ENCODE measurements around the gene WWC2. TPM values are rescaled to one million over a fixed set of nuclear protein-coding genes. Genes with fewer than 3 reads are reported as not detected.
A peak's percentile ranks its signal among the peaks of the same experiment; 100 is the strongest.
"Not testable (repeated sequence)": the region's sequence is repeated elsewhere in the genome, so short reads cannot be mapped to it uniquely, and the experiment has no call there.

The WWC2 gene
- total RNA-seq, 2 donors from 2014 or later = 4.3 to 6.8 TPM

- intact Hi-C loops (cut with DNase I) = no loop called here
- Histone ChIP-seq H3K4me3 (no peak overlapping the region), H3K9ac (ENCODE audit: low read depth in 2 of 2, low read length in 2 of 2) (no peak overlapping the region), H3K27ac (no peak overlapping the region), H3K9me3 (no peaks in the 10 kb centered on the region), H3K27me3 (no peaks in the 10 kb centered on the region), H3K36me3 (no peaks in the 10 kb centered on the region), H3K4me1 (no peaks in the 10 kb centered on the region)
- TF ChIP-seq, protein P1, sequence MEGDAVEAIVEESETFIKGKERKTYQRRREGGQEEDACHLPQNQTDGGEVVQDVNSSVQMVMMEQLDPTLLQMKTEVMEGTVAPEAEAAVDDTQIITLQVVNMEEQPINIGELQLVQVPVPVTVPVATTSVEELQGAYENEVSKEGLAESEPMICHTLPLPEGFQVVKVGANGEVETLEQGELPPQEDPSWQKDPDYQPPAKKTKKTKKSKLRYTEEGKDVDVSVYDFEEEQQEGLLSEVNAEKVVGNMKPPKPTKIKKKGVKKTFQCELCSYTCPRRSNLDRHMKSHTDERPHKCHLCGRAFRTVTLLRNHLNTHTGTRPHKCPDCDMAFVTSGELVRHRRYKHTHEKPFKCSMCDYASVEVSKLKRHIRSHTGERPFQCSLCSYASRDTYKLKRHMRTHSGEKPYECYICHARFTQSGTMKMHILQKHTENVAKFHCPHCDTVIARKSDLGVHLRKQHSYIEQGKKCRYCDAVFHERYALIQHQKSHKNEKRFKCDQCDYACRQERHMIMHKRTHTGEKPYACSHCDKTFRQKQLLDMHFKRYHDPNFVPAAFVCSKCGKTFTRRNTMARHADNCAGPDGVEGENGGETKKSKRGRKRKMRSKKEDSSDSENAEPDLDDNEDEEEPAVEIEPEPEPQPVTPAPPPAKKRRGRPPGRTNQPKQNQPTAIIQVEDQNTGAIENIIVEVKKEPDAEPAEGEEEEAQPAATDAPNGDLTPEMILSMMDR (IDR thresholded peaks at IDR 0.05) = no peak
- DNase-seq = no peak
These were observed 93.5 kb downstream of the WWC2 start for GRCh38 chr4:183192571-183192970.

DNA sequence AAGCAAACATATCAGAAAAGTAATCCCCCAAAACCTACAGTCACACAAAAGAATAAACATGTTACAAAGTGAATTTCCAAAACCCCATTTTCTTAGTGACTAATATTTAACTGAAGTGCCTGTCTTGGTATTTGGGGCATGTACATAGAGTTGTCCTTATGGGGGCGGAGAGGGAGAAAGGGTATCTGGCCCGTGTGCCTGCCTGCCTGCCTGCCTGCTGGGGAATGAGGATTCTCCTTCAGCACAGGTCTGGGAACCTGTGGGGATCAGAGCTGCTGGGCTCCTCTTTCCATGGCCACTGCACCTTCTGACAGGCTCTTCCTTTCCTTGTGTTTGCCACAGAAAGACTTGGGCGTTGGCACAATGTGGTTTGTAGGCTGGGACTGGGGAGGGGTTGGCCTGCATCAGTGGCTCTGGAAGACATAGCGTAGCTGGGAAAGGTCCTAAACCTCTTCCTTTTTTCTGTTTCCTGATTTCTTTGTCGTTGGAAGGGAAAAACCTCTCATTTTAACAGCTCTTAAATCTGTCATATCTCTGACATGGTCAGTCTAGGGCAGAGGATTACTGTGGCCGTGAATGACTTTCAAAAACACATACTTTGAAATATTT, 94.8 kb downstream of the WWC2 start:
- H3K36me3 ChIP-seq; intact Hi-C loops (cut with DNase I); H3K9ac ChIP-seq (ENCODE audit: low read depth in 2 of 2, low read length in 2 of 2); H3K27me3 ChIP-seq; H3K4me3 ChIP-seq; H3K27ac ChIP-seq; H3K4me1 ChIP-seq; DNase-seq; H3K9me3 ChIP-seq: not testable (repeated sequence)

- Histone ChIP-seq H3K36me3 (no peaks in the 10 kb centered on the region), H3K9me3 (no peaks in the 10 kb centered on the region), H3K9ac (ENCODE audit: low read depth in 2 of 2, low read length in 2 of 2) (no peak overlapping the region), H3K4me3 (no peak overlapping the region), H3K4me1 (no peaks in the 10 kb centered on the region), H3K27ac (no peak overlapping the region), H3K27me3 (no peaks in the 10 kb centered on the region)
- intact Hi-C loops (cut with DNase I) = no loop called here
- TF ChIP-seq, protein P1 (IDR thresholded peaks at IDR 0.05) = no peak
- DNase-seq = no peak
These were observed 96.5 kb downstream of the WWC2 start for GRCh38 chr4:183195534-183195933.

DNA sequence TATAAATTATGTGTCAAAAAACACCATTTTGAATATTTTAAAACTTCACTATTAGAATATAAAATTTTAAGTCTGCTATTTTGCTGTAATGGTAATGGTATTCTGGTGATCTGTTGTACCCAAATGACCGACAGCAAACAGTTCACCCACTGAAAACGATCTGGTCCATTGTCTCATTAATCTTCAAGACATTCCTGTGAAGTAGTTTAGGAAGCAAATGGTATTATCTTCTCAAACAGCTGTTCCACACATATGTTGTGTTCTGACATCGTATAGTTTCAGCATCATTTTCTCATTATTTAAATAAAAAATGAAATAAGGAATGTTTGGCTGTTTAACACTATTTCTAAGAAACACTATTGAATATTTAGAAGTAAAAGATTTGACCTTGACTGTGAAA, 98.1 kb downstream of the WWC2 start:
- Histone ChIP-seq H3K36me3 (no peaks in the 10 kb centered on the region), H3K4me1 (no peaks in the 10 kb centered on the region), H3K9me3 (no peaks in the 10 kb centered on the region), H3K4me3 (no peak overlapping the region), H3K9ac (ENCODE audit: low read depth in 2 of 2, low read length in 2 of 2) (no peak overlapping the region), H3K27ac (no peak overlapping the region), H3K27me3 (no peaks in the 10 kb centered on the region)
- no peak for DNase-seq
- TF ChIP-seq, protein P1 (IDR thresholded peaks at IDR 0.05) = no peak
- intact Hi-C loops (cut with DNase I) = no loop called here

- no peak overlapping the region for H3K9ac ChIP-seq (ENCODE audit: low read depth in 2 of 2, low read length in 2 of 2)
- no peaks in the 10 kb centered on the region for H3K4me1 ChIP-seq
- DNase-seq = peak; percentile 19
- no peaks in the 10 kb centered on the region for H3K36me3 ChIP-seq
- no peaks in the 10 kb centered on the region for H3K27me3 ChIP-seq
- H3K4me3 ChIP-seq = no peak overlapping the region
- intact Hi-C loops (cut with DNase I) = no loop called here
- H3K27ac ChIP-seq = no peak overlapping the region
- H3K9me3 ChIP-seq = no peaks in the 10 kb centered on the region
- TF ChIP-seq, protein P1 (IDR thresholded peaks at IDR 0.05) = no peak
These were observed 101.4 kb downstream of the WWC2 start for GRCh38 chr4:183200453-183200852.

DNA sequence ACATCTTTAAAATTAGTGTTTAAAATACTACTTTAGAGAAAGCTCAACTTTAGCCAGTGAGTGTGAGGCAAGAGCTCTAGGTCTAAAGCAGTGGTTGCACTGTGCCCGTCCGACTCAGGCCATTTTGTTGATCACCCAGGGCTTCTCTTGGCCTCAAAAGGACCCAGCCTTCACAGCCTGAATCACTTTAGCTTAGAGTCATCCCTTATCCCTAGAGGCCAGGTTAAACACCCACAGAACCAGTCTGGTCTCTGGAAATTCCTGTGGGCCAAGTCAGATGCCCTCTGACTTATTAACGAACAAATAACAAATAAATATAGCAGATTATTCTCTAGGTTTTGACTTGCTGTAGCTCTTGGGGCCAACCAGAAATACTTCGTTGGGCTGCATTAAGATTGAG, 102.3 kb downstream of the WWC2 start:
- no peaks in the 10 kb centered on the region for H3K9me3 ChIP-seq
- no peak overlapping the region for H3K9ac ChIP-seq (ENCODE audit: low read depth in 2 of 2, low read length in 2 of 2)
- H3K27me3 ChIP-seq = no peaks in the 10 kb centered on the region
- no peaks in the 10 kb centered on the region for H3K4me1 ChIP-seq
- no peak for DNase-seq
- no peaks in the 10 kb centered on the region for H3K36me3 ChIP-seq
- H3K4me3 ChIP-seq = no peak overlapping the region
- intact Hi-C loops (cut with DNase I) = no loop called here
- H3K27ac ChIP-seq = no peak overlapping the region
- TF ChIP-seq, protein P1 (IDR thresholded peaks at IDR 0.05) = no peak

Measured in colonic mucosa (tissue), 4 donors.